HEK293 (cell line): ENCODE measurements around the gene KLRG1.
A peak's percentile ranks its signal among the peaks of the same experiment; 100 is the strongest.

ENCODE experiments used
- CTCF ChIA-PET: fragments of 350-600 bp; formaldehyde crosslinking; extraction: SDS; loops from one replicate; lab custom pipeline; 2021; ENCODE audit warnings: antibody characterized with exemption; lab: Yijun Ruan, JAX
- POLR2A ChIA-PET: fragments of 300-600 bp; formaldehyde crosslinking; extraction: SDS; loops from one replicate; lab custom pipeline; 2020; ENCODE audit warnings: antibody characterized with exemption, inconsistent platforms; lab: Yijun Ruan, JAX
- H3K27ac ChIP-seq: fragments of 200-500 bp; sonication (Bioruptor generic); 2 replicates; pipeline ENCODE4 v1.5.1; 2014; ENCODE audit warnings: low read depth, low read length, control low read depth, inconsistent platforms; ENCODE audit errors: extremely low read depth
- H3K36me3 ChIP-seq, 2 experiments: fragments of 200-500 bp in 1 of 2; sonication (Bioruptor generic) in 1 of 2; 1 replicate in 1 of 2; 2 replicates in 1 of 2; pipeline ENCODE4 v1.5.1; 2014 to 2017; ENCODE audit warnings: inconsistent platforms in 2 of 2, low read length in 2 of 2; ENCODE audit not compliant: control insufficient read depth in 2 of 2, insufficient read depth in 1 of 2
- H3K4me1 ChIP-seq: fragments of 200-500 bp; sonication (Bioruptor generic); 2 replicates; pipeline ENCODE4 v1.5.1; 2014; ENCODE audit warnings: mild to moderate bottlenecking, low read length, inconsistent platforms; ENCODE audit not compliant: control insufficient read depth, insufficient read depth
- H3K4me3 ChIP-seq: 2 replicates; pipeline ENCODE4 v1.5.1; 2011; ENCODE audit warnings: low read depth, mild to moderate bottlenecking, control low read depth, low read length, moderate library complexity
- H3K9me3 ChIP-seq: fragments of 200-500 bp; sonication (Bioruptor generic); 2 replicates; pipeline ENCODE4 v1.5.1; 2014; ENCODE audit warnings: low read depth, low read length, inconsistent platforms; ENCODE audit not compliant: control insufficient read depth, insufficient read depth
- ATF2 ChIP-seq: fragments of 450-650 bp; formaldehyde crosslinking; IDR thresholded peaks from 2 replicates; pipeline ENCODE4 v1.5.1; 2016; ENCODE audit warnings: missing biosample characterization, missing genetic modification characterization, low read depth
- CTCF ChIP-seq: fragments of 450-650 bp; formaldehyde crosslinking; IDR thresholded peaks from 2 replicates; pipeline ENCODE4 v1.5.1; 2016; ENCODE audit warnings: missing biosample characterization, missing genetic modification characterization
- EGR2 ChIP-seq: fragments of 450-650 bp; formaldehyde crosslinking; IDR thresholded peaks from 2 replicates; pipeline ENCODE4 v1.5.1; 2016; ENCODE audit warnings: low read depth, missing biosample characterization, missing genetic modification characterization
- HOXD13 ChIP-seq: sonication (generic); formaldehyde crosslinking; IDR thresholded peaks from 2 replicates; pipeline ENCODE4 v1.8.0; 2022; ENCODE audit warnings: missing genetic modification reagents, borderline replicate concordance
- KLF10 ChIP-seq: fragments of 450-650 bp; IDR thresholded peaks from 2 replicates; pipeline ENCODE4 v1.5.1; 2018; ENCODE audit warnings: missing biosample characterization, mild to moderate bottlenecking, missing genetic modification characterization
- KLF17 ChIP-seq: fragments of 450-650 bp; formaldehyde crosslinking; IDR thresholded peaks from 2 replicates; pipeline ENCODE4 v1.5.1; 2016; ENCODE audit warnings: missing biosample characterization, missing genetic modification characterization
- KLF7 ChIP-seq: fragments of 450-650 bp; formaldehyde crosslinking; IDR thresholded peaks from 2 replicates; pipeline ENCODE4 v1.5.1; 2016; ENCODE audit warnings: missing biosample characterization, missing genetic modification characterization, borderline replicate concordance
- MEIS1 ChIP-seq: sonication (generic); formaldehyde crosslinking; IDR thresholded peaks from 2 replicates; pipeline ENCODE4 v1.8.1; 2022; ENCODE audit warnings: missing genetic modification reagents, mild to moderate bottlenecking, borderline replicate concordance
- PRDM6 ChIP-seq: fragments of 450-650 bp; formaldehyde crosslinking; IDR thresholded peaks from 2 replicates; pipeline ENCODE4 v1.5.1; 2017; ENCODE audit warnings: missing biosample characterization, missing genetic modification characterization
- SETDB1 ChIP-seq: IDR thresholded peaks from one replicate; pipeline ENCODE4 v1.6.1; 2017; ENCODE audit warnings: mild to moderate bottlenecking, low read length, moderate library complexity, mixed read lengths; ENCODE audit not compliant: insufficient read length
- SP2 ChIP-seq: fragments of 450-650 bp; formaldehyde crosslinking; IDR thresholded peaks from 2 replicates; pipeline ENCODE4 v1.5.1; 2016; ENCODE audit warnings: missing biosample characterization, missing genetic modification characterization
- TCF7L2 ChIP-seq: IDR thresholded peaks from 2 replicates; pipeline ENCODE4 v1.6.1; 2011; ENCODE audit warnings: low read depth, mild to moderate bottlenecking, inconsistent platforms, low read length, moderate library complexity, borderline replicate concordance
- TRIM28 ChIP-seq: IDR thresholded peaks from 2 replicates; pipeline ENCODE4 v1.6.1; 2011; ENCODE audit warnings: low read length, control low read depth, borderline replicate concordance
- ZBTB11 ChIP-seq: fragments of 450-650 bp; formaldehyde crosslinking; conservative IDR thresholded peaks from 2 replicates; pipeline ENCODE4 v1.5.1; 2016; ENCODE audit warnings: low read depth, missing biosample characterization, missing genetic modification characterization
- ZFP69B ChIP-seq: fragments of 450-650 bp; formaldehyde crosslinking; IDR thresholded peaks from 2 replicates; pipeline ENCODE4 v1.5.1; 2016; ENCODE audit warnings: missing biosample characterization, missing genetic modification characterization
- ZNF175 ChIP-seq: fragments of 450-650 bp; formaldehyde crosslinking; IDR thresholded peaks from 2 replicates; pipeline ENCODE4 v1.5.1; 2016; ENCODE audit warnings: missing biosample characterization, missing genetic modification characterization
- ZNF335 ChIP-seq: fragments of 450-650 bp; formaldehyde crosslinking; conservative IDR thresholded peaks from 2 replicates; pipeline ENCODE4 v1.5.1; 2016; ENCODE audit warnings: missing biosample characterization, missing genetic modification characterization
- ZNF404 ChIP-seq: fragments of 450-650 bp; formaldehyde crosslinking; IDR thresholded peaks from 2 replicates; pipeline ENCODE4 v1.5.1; 2017; ENCODE audit warnings: missing biosample characterization, missing genetic modification characterization
- ZNF433 ChIP-seq: fragments of 450-650 bp; formaldehyde crosslinking; IDR thresholded peaks from 2 replicates; pipeline ENCODE4 v1.5.1; 2016; ENCODE audit warnings: missing biosample characterization, missing genetic modification characterization, low read depth
- ZNF510 ChIP-seq: fragments of 450-650 bp; formaldehyde crosslinking; IDR thresholded peaks from 2 replicates; pipeline ENCODE4 v1.5.1; 2018; ENCODE audit warnings: mild to moderate bottlenecking, missing genetic modification characterization, missing biosample characterization; ENCODE audit not compliant: insufficient replicate concordance
- ZNF629 ChIP-seq: fragments of 450-650 bp; formaldehyde crosslinking; IDR thresholded peaks from 2 replicates; pipeline ENCODE4 v1.5.1; 2017; ENCODE audit warnings: missing biosample characterization, missing genetic modification characterization
- ZNF830 ChIP-seq: fragments of 450-650 bp; IDR thresholded peaks from 2 replicates; pipeline ENCODE4 v1.5.0; 2018; ENCODE audit warnings: missing biosample characterization, missing genetic modification characterization, low read depth, mild to moderate bottlenecking, moderate library complexity

Gene KLRG1

GRCh38 chr12:8969861-8970411 lies 19.4 kb upstream of the KLRG1 start:
- ChIA-PET POLR2A (no interaction called here), CTCF (interaction anchor here (1.0 kb wide), 1 partner anchor 9 kb away, joined by 3 read pairs; no protein-coding TSS in a partner anchor)
- no peaks in the 10 kb centered on the region for H3K4me1 ChIP-seq
- no peaks in the 10 kb centered on the region for H3K36me3 ChIP-seq
- no peak overlapping the region for H3K27ac ChIP-seq
- H3K9me3 ChIP-seq: no peaks in the 10 kb centered on the region; the same call in 1 of the 2 replicates
- no peak overlapping the region for H3K4me3 ChIP-seq
- TF ChIP-seq KLF7 (no peak), MEIS1 (no peak), ZNF629 (no peak), KLF17 (tag by site-specific recombination) (no peak), KLF10 (no peak), SP2 (tag by site-specific recombination) (no peak), ZNF830 (tag by site-specific recombination) (no peak), HOXD13 (CRISPR knock-in tag) (no peak), ZNF335 (no peak), ZNF404 (tag by site-specific recombination) (no peak), ZFP69B (no peak), CTCF (tag by site-specific recombination) (no peak), ZNF175 (tag by site-specific recombination) (no peak)

GRCh38 chr12:8970432-8970831 lies 18.9 kb upstream of the KLRG1 start:
- Histone ChIP-seq H3K27ac (no peak overlapping the region), H3K4me3 (no peak overlapping the region), H3K4me1 (no peaks in the 10 kb centered on the region), H3K9me3 (no peaks in the 10 kb centered on the region; the same call in 1 of the 2 replicates), H3K36me3 (no peaks in the 10 kb centered on the region; a peak in 1 of 3 replicates)
- no peak for TF ChIP-seq MEIS1
- TF ChIP-seq TCF7L2: peak; percentile 56; the same call in 1 of the 2 replicates
- TF ChIP-seq PRDM6: peak; percentile 51
- ChIA-PET POLR2A (no interaction called here), CTCF (interaction anchor here (1.0 kb wide), 1 partner anchor 10 kb away, joined by 3 read pairs; no protein-coding TSS in a partner anchor)

- Histone ChIP-seq H3K4me3 (no peak overlapping the region), H3K27ac (no peak overlapping the region), H3K4me1 (no peaks in the 10 kb centered on the region), H3K36me3 (no peaks in the 10 kb centered on the region; a peak in 1 of 3 replicates), H3K9me3 (no peaks in the 10 kb centered on the region)
- ChIA-PET POLR2A (no interaction called here), CTCF (no interaction called here)
- no peak for TF ChIP-seq ZBTB11
- peak; percentile 14; the same call in 1 of the 2 replicates for TF ChIP-seq ATF2 (tag by site-specific recombination)
- no peak for TF ChIP-seq EGR2 (tag by site-specific recombination)
- no peak for TF ChIP-seq ZNF433 (tag by site-specific recombination)
- peak; percentile 93 for TF ChIP-seq SETDB1
- TF ChIP-seq TRIM28: 0 out of 2 replicates have a peak, but pooled peaks have one; percentile 27
- TF ChIP-seq ZNF510: no peak
These were observed 9.2 kb upstream of the KLRG1 start for GRCh38 chr12:8980137-8980536.
